HepG2 (cell line): ENCODE data around the gene GPC2. TPM values are rescaled to one million over a fixed set of nuclear protein-coding genes. Genes with fewer than 3 reads are reported as not detected.

Source experiments
- ATAC-seq: fragments of 200-7000 bp; cut with Tn5 transposase; 3 replicates; pipeline ENCODE4 v1.9.1; 2020; ENCODE audit warnings: mild to moderate bottlenecking, moderate library complexity
- BruUV-seq: library from RNA; stranded (reverse); fragments of 400-500 nt; replicated peaks from 2 replicates; lab custom pipeline; 2021; lab: Mats Ljungman, UMichigan
- CTCF ChIA-PET: fragments of 300-600 bp; formaldehyde crosslinking; extraction: SDS; loops from one replicate; lab custom pipeline; 2021; ENCODE audit warnings: low total read pairs, inconsistent platforms, low intra/inter-chr PET ratio; lab: Yijun Ruan, JAX
- POLR2A ChIA-PET: fragments of 350-600 bp; sonication (Branson Sonifier 250); formaldehyde crosslinking; loops from one replicate; lab custom pipeline; 2020; ENCODE audit warnings: antibody characterized with exemption, inconsistent platforms; lab: Yijun Ruan, JAX
- DNase-seq: peaks from one replicate; pipeline ENCODE4 v3.0.0-alpha.2; 2015; ENCODE audit warnings: low spot score
- FAIRE-seq: peaks from 3 replicates; lab custom pipeline; 2011; peaks lifted over from hg19 to GRCh38; lab: Jason Lieb, UNC
- H2AFZ ChIP-seq: one replicate; pipeline ENCODE4 v1.6.1; 2011; ENCODE audit warnings: low read length, inconsistent platforms
- H3K27ac ChIP-seq: fragments of 300-600 bp; 3 replicates; pipeline ENCODE4 v1.8.0; 2011; ENCODE audit warnings: mixed run types, mild to moderate bottlenecking, mixed read lengths, low read length, inconsistent platforms; ENCODE audit not compliant: insufficient read depth; ENCODE audit errors: extremely low read length
- H3K27me3 ChIP-seq, 2 experiments: fragments of 200-600 bp in 1 of 2; 2 replicates in 1 of 2; 3 replicates in 1 of 2; pipeline versions ENCODE4 v1.6.0 to v1.8.0; 2011; ENCODE audit warnings: low read length in 2 of 2, mild to moderate bottlenecking in 2 of 2, moderate library complexity in 2 of 2, inconsistent platforms in 1 of 2; ENCODE audit not compliant: insufficient read depth in 2 of 2, control insufficient read depth in 1 of 2
- H3K36me3 ChIP-seq, 2 experiments: fragments of 200-600 bp in 1 of 2; replicated peaks in 1 of 2; 2 replicates in 1 of 2; 3 replicates in 1 of 2; pipeline versions ENCODE4 v1.5.1 to v1.8.0; 2011; ENCODE audit warnings: low read length in 2 of 2, inconsistent platforms in 1 of 2; ENCODE audit not compliant: insufficient read depth in 2 of 2, control insufficient read depth in 1 of 2
- H3K4me1 ChIP-seq: 2 replicates; pipeline ENCODE4 v1.5.1; 2012; ENCODE audit warnings: low read length, inconsistent platforms; ENCODE audit not compliant: insufficient read depth
- H3K4me2 ChIP-seq: 2 replicates; pipeline ENCODE4 v1.6.0; 2011; ENCODE audit warnings: low read depth, low read length, inconsistent platforms
- H3K4me3 ChIP-seq, 3 experiments: fragments of 200-600 bp in 1 of 3; sonication (generic), shearing (Covaris generic) in 1 of 3; replicated peaks in 1 of 3; 2 replicates each; pipeline ENCODE4 v1.5.1; 2011 to 2016; ENCODE audit warnings: low read length in 3 of 3, inconsistent platforms in 2 of 3, low read depth in 2 of 3, mild to moderate bottlenecking in 2 of 3, control low read depth in 1 of 3, mixed read lengths in 1 of 3; ENCODE audit not compliant: insufficient read depth in 1 of 3
- H3K79me2 ChIP-seq: one replicate; pipeline ENCODE4 v1.6.1; 2011; ENCODE audit warnings: low read length, inconsistent platforms; ENCODE audit not compliant: insufficient read depth
- H3K9ac ChIP-seq: 2 replicates; pipeline ENCODE4 v1.6.0; 2011; ENCODE audit warnings: mild to moderate bottlenecking, low read depth, low read length, inconsistent platforms; ENCODE audit not compliant: insufficient read depth
- H3K9me3 ChIP-seq: 2 replicates; pipeline ENCODE4 v1.5.1; 2012; ENCODE audit warnings: mild to moderate bottlenecking, low read length
- H4K20me1 ChIP-seq: 2 replicates; pipeline ENCODE4 v1.6.0; 2011; ENCODE audit warnings: inconsistent platforms, mild to moderate bottlenecking, low read length, moderate library complexity; ENCODE audit not compliant: insufficient read depth
- ARNTL ChIP-seq: sonication (generic); formaldehyde crosslinking; IDR thresholded peaks from 2 replicates; pipeline ENCODE4 v1.4.0; 2020; ENCODE audit warnings: mild to moderate bottlenecking, missing genetic modification reagents
- KDM6A ChIP-seq: IDR thresholded peaks from 2 replicates; pipeline ENCODE4 v1.6.1; 2016; ENCODE audit warnings: low read depth
- NRL ChIP-seq: sonication (generic); formaldehyde crosslinking; IDR thresholded peaks from 2 replicates; pipeline ENCODE4 v1.5.0; 2020; ENCODE audit warnings: missing genetic modification reagents, mild to moderate bottlenecking, moderate library complexity, borderline replicate concordance
- RBFOX2 ChIP-seq: fragments of 200-400 bp; formaldehyde crosslinking; IDR thresholded peaks from 2 replicates; pipeline ENCODE4 v1.6.1; 2017; ENCODE audit warnings: low read depth, mild to moderate bottlenecking, low read length
- RXRA ChIP-seq: sonication (generic); formaldehyde crosslinking; IDR thresholded peaks from 2 replicates; pipeline ENCODE4 v1.5.1; 2020; ENCODE audit warnings: missing genetic modification reagents
- SRY ChIP-seq: sonication (generic); formaldehyde crosslinking; IDR thresholded peaks from 2 replicates; pipeline ENCODE4 v1.8.0; 2022; ENCODE audit warnings: mild to moderate bottlenecking, missing genetic modification reagents
- ZBTB7A ChIP-seq: sonication (generic); formaldehyde crosslinking; IDR thresholded peaks from 2 replicates; pipeline ENCODE4 v1.8.0; 2022; ENCODE audit warnings: mild to moderate bottlenecking, missing genetic modification reagents
- ZBTB7B ChIP-seq: sonication (generic); formaldehyde crosslinking; IDR thresholded peaks from 2 replicates; pipeline ENCODE4 v1.4.0; 2020; ENCODE audit warnings: missing genetic modification reagents
- ZC3H13 ChIP-seq: sonication (generic); formaldehyde crosslinking; IDR thresholded peaks from 2 replicates; pipeline ENCODE4 v1.8.1; 2023; ENCODE audit warnings: mild to moderate bottlenecking, missing genetic modification reagents, moderate library complexity
- ZMAT3 ChIP-seq: sonication (generic); formaldehyde crosslinking; conservative IDR thresholded peaks from 2 replicates; pipeline ENCODE4 v1.7.0; 2021; ENCODE audit warnings: missing genetic modification reagents
- ZNF557 ChIP-seq: sonication (generic); formaldehyde crosslinking; IDR thresholded peaks from 2 replicates; pipeline ENCODE4 v1.4.0; 2020; ENCODE audit warnings: missing genetic modification reagents
- ZNF703 ChIP-seq: sonication (generic); formaldehyde crosslinking; IDR thresholded peaks from 2 replicates; pipeline ENCODE4 v1.5.1; 2020; ENCODE audit warnings: missing genetic modification reagents, mild to moderate bottlenecking, moderate library complexity, borderline replicate concordance
- ZNF776 ChIP-seq: sonication (generic); formaldehyde crosslinking; IDR thresholded peaks from 2 replicates; pipeline ENCODE4 v1.4.0; 2020; ENCODE audit warnings: mild to moderate bottlenecking, missing genetic modification reagents
- ZNF777 ChIP-seq: sonication (generic); formaldehyde crosslinking; IDR thresholded peaks from 2 replicates; pipeline ENCODE4 v1.4.0; 2020; ENCODE audit warnings: missing genetic modification reagents
- WGBS: methylation state at CpG from one replicate; pipeline ENCODE4 v1.1.6; 2017; ENCODE audit warnings: low lambda C conversion rate; 5-methylcytosine and 5-hydroxymethylcytosine counted together
- in situ Hi-C: cut with HindIII; loops from 2 replicates; pipeline ENCODE4 v1.10.0; 2017; ENCODE audit warnings: low pct_unique_long_range_greater_than_20kb; ENCODE audit not compliant: extremely low pct_ligation_motif_present
- intact Hi-C: fragments of 100-400 bp; cut with micrococcal nuclease; formaldehyde crosslinking; loops from one replicate; pipeline ENCODE4 v1.10.0; 2022; ENCODE audit not compliant: unreplicated experiment
- polyA plus RNA-seq, 8 experiments: library from polyadenylated mRNA; depleted of rRNA in 3 of 8; stranded (reverse) in 7 of 8; unstranded in 1 of 8; fragments of >200 nt; fragmentation: Illumina TruSeq in 4 of 8; extraction: Trizol in 4 of 8; gene quantifications; 2 replicates each; pipeline versions ENCODE4 v1.2.1 to v1.2.3, GENCODE V29; 2011 to 2016; ENCODE audit warnings: low read depth in 4 of 8, missing spikeins in 1 of 8, mixed read lengths in 1 of 8; ENCODE audit not compliant: insufficient read depth in 1 of 8
- total RNA-seq, 5 experiments: library from RNA; depleted of rRNA; stranded (reverse); fragments of >200 nt; fragmentation: Illumina TruSeq; extraction: Trizol; gene quantifications; 2 replicates each; pipeline ENCODE4 v1.2.3, GENCODE V29; 2016; ENCODE audit warnings: low read depth in 1 of 5
- TF ChIP-seq, protein P1 (sequence below): IDR thresholded peaks from 2 replicates; pipeline ENCODE4 v1.6.1; 2016; ENCODE audit warnings: missing genetic modification reagents, missing compliant biosample characterization
- TF ChIP-seq, protein P2 (sequence below): sonication (generic); formaldehyde crosslinking; IDR thresholded peaks from 2 replicates; pipeline ENCODE4 v1.5.0; 2020; ENCODE audit warnings: mild to moderate bottlenecking, missing genetic modification reagents, borderline replicate concordance
- TF ChIP-seq, protein P3 (sequence below): sonication (generic); formaldehyde crosslinking; IDR thresholded peaks from 2 replicates; pipeline ENCODE4 v1.9.0; 2022; ENCODE audit warnings: low read depth, missing genetic modification reagents
- TF ChIP-seq, protein P4 (sequence below): sonication (generic); formaldehyde crosslinking; IDR thresholded peaks from 2 replicates; pipeline ENCODE4 v1.5.1; 2020; ENCODE audit warnings: mild to moderate bottlenecking, moderate library complexity, missing genetic modification reagents

GPC2 gene
- total and polyA plus RNA-seq, 2 of the 13 experiments (the other 11 are each of a cell fraction or from before 2014, with no cell fraction given): 0.64 to 0.78 TPM

DNA sequence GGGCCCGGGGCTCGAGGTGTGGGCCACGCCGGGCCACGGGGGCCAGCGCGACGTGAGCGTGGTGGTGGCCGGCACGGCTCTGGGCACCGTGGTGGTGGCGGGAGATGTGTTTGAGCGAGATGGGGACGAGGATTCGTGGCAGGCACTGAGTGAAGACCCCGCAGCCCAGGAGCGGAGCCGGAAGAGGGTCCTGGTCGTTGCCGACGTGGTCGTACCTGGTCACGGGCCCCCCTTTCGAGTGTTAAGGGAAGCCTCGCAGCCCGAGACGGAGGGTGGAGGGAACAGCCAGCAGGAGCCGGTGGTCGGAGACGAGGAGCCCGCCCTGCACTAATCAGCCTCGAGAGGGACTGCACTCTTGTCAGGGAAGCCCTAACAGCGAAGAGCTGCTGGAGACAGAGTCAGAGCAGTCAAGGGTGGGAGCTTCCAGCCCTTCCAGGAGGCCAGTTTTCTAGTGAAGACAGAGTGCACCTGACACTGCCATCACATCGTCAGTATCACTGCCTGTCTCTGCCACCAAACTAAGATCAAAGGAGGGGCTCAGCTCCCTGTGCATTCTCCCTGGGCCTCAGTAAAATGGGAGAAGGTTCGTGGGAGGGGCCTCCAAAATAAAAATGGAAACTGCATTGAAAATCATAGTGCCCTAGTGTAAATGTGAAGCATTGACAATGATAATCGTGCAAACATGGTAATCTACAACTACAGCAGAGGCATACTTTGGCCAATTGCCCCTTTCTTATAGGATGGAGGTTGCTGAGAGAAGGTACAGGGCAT lies 49.1 kb downstream of the GPC2 start:
- Histone ChIP-seq H3K4me2 (peak overlapping the region; percentile 74), H3K9ac (peak overlapping the region; percentile 88), H3K9me3 (no peaks in the 10 kb centered on the region), H3K27ac (peak overlapping the region; percentile 96), H3K4me1 (peaks cover 55% of the 10 kb centered on the region), H3K79me2 (peaks cover 5% of the 10 kb centered on the region), H4K20me1 (no peaks in the 10 kb centered on the region), H3K27me3 (no peaks in the 10 kb centered on the region), H3K4me3 (peak overlapping the region; percentile 74 to 92 (median 84)), H3K36me3 (no peaks in the 10 kb centered on the region), H2AFZ (no peak overlapping the region)
- in situ Hi-C loops: no loop called here
- WGBS: 5% methylated on average over 17 of the region's 37 CpGs
- BruUV-seq: TSS peak; percentile 43
- CTCF ChIA-PET: no interaction called here
- POLR2A ChIA-PET: interaction anchor here (2.5 to 3.7 kb wide), 2 partner anchors 21 to 27 kb away, joined by 8 to 26 read pairs; partner anchors contain the start of genes AP4M1, LAMTOR4 and MCM7
- intact Hi-C loops: loop anchor here (5.0 kb wide), 1 partner anchor 46 kb away; the partner anchor contains the start of gene ZNF3
- FAIRE-seq: peak; percentile 55
- ATAC-seq: peak; percentile 61
- DNase-seq: no peak
- TF ChIP-seq, protein P1, sequence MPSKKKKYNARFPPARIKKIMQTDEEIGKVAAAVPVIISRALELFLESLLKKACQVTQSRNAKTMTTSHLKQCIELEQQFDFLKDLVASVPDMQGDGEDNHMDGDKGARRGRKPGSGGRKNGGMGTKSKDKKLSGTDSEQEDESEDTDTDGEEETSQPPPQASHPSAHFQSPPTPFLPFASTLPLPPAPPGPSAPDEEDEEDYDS (CRISPR knock-in tag): peak; percentile 26; the same call in 1 of the 2 replicates
- TF ChIP-seq ARNTL (CRISPR knock-in tag) (0 out of 2 replicates have a peak, but pooled peaks have one; percentile 14), ZNF776 (CRISPR knock-in tag) (0 out of 2 replicates have a peak, but pooled peaks have one; percentile 66), ZC3H13 (CRISPR knock-in tag) (0 out of 2 replicates have a peak, but pooled peaks have one; percentile 37), SRY (CRISPR knock-in tag) (peak; percentile 72; the same call in 1 of the 2 replicates), ZNF703 (0 out of 2 replicates have a peak, but pooled peaks have one; percentile 12), ZMAT3 (no peak), ZNF557 (CRISPR knock-in tag) (no peak), ZNF777 (peak; percentile 19; the same call in 1 of the 2 replicates), KDM6A (CRISPR knock-in tag) (no peak), ZBTB7A (CRISPR knock-in tag) (0 out of 2 replicates have a peak, but pooled peaks have one; percentile 53), ZBTB7B (CRISPR knock-in tag) (peak; percentile 36), RBFOX2 (peak; percentile 61), RXRA (CRISPR knock-in tag) (0 out of 2 replicates have a peak, but pooled peaks have one; percentile 12), NRL (CRISPR knock-in tag) (0 out of 2 replicates have a peak, but pooled peaks have one; percentile 24)
- TF ChIP-seq, protein P2, sequence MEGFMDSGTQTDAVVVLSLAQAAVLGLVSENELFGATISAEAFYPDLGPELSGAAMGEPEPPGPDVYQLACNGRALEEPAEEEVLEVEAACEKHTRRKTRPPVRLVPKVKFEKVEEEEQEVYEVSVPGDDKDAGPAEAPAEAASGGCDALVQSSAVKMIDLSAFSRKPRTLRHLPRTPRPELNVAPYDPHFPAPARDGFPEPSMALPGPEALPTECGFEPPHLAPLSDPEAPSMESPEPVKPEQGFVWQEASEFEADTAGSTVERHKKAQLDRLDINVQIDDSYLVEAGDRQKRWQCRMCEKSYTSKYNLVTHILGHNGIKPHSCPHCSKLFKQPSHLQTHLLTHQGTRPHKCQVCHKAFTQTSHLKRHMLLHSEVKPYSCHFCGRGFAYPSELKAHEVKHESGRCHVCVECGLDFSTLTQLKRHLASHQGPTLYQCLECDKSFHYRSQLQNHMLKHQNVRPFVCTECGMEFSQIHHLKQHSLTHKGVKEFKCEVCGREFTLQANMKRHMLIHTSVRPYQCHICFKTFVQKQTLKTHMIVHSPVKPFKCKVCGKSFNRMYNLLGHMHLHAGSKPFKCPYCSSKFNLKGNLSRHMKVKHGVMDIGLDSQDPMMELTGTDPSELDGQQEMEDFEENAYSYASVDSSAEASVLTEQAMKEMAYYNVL (CRISPR knock-in tag): 0 out of 2 replicates have a peak, but pooled peaks have one; percentile 5
- TF ChIP-seq, protein P3, sequence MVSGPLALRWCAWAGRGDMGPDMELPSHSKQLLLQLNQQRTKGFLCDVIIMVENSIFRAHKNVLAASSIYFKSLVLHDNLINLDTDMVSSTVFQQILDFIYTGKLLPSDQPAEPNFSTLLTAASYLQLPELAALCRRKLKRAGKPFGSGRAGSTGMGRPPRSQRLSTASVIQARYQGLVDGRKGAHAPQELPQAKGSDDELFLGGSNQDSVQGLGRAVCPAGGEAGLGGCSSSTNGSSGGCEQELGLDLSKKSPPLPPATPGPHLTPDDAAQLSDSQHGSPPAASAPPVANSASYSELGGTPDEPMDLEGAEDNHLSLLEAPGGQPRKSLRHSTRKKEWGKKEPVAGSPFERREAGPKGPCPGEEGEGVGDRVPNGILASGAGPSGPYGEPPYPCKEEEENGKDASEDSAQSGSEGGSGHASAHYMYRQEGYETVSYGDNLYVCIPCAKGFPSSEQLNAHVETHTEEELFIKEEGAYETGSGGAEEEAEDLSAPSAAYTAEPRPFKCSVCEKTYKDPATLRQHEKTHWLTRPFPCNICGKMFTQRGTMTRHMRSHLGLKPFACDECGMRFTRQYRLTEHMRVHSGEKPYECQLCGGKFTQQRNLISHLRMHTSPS (CRISPR knock-in tag): no peak; the same call in 1 of the 2 replicates
- TF ChIP-seq, protein P4, sequence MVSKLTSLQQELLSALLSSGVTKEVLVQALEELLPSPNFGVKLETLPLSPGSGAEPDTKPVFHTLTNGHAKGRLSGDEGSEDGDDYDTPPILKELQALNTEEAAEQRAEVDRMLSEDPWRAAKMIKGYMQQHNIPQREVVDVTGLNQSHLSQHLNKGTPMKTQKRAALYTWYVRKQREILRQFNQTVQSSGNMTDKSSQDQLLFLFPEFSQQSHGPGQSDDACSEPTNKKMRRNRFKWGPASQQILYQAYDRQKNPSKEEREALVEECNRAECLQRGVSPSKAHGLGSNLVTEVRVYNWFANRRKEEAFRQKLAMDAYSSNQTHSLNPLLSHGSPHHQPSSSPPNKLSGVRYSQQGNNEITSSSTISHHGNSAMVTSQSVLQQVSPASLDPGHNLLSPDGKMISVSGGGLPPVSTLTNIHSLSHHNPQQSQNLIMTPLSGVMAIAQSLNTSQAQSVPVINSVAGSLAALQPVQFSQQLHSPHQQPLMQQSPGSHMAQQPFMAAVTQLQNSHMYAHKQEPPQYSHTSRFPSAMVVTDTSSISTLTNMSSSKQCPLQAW (CRISPR knock-in tag): no peak
